Neural cell (in vitro differentiated cells): ENCODE measurements around the gene CDK7. TPM values are rescaled to one million over a fixed set of nuclear protein-coding genes. Genes with fewer than 3 reads are reported as not detected.

Experiments used
- H2AFZ ChIP-seq: fragments of 200-600, 300-800 bp; sonication (generic), shearing (Covaris generic); 2 replicates; pipeline ENCODE4 v1.6.0; 2014; ENCODE audit warnings: low read depth, mild to moderate bottlenecking, antibody characterized with exemption, low read length, moderate library complexity
- H3F3A ChIP-seq: fragments of 200-600 bp; shearing (Covaris generic); 2 replicates; pipeline ENCODE4 v1.6.1; 2016; ENCODE audit warnings: mild to moderate bottlenecking, moderate library complexity, mixed read lengths, antibody characterized with exemption, low read length; ENCODE audit not compliant: insufficient read depth, poor library complexity, severe bottlenecking
- H3K27ac ChIP-seq: fragments of 200-600, 300-800 bp; sonication (generic), shearing (Covaris generic); 2 replicates; pipeline ENCODE4 v1.5.1; 2014; ENCODE audit warnings: mild to moderate bottlenecking, low read length, moderate library complexity
- H3K27me3 ChIP-seq: fragments of 300-800, 200-600 bp; sonication (generic), shearing (Covaris generic); 2 replicates; pipeline ENCODE4 v1.6.0; 2014; ENCODE audit warnings: mild to moderate bottlenecking, low read depth, low read length, moderate library complexity; ENCODE audit not compliant: insufficient read depth
- H3K36me3 ChIP-seq: fragments of 300-800, 200-600 bp; sonication (generic), shearing (Covaris generic); 2 replicates; pipeline ENCODE4 v1.5.1; 2014; ENCODE audit warnings: mild to moderate bottlenecking, antibody characterized with exemption, low read length, moderate library complexity; ENCODE audit not compliant: insufficient read depth
- H3K4me2 ChIP-seq: fragments of 300-800, 200-600 bp; sonication (generic), shearing (Covaris generic); 2 replicates; pipeline ENCODE4 v1.6.0; 2014; ENCODE audit warnings: mild to moderate bottlenecking, low read length
- H3K4me3 ChIP-seq: fragments of 300-800, 200-600 bp; sonication (generic), shearing (Covaris generic); 2 replicates; pipeline ENCODE4 v1.5.1; 2014; ENCODE audit warnings: mild to moderate bottlenecking, low read length, moderate library complexity
- H3K79me2 ChIP-seq: fragments of 200-600 bp; shearing (Covaris generic); replicated peaks from 2 replicates; pipeline ENCODE4 v1.6.0; 2014; ENCODE audit warnings: mild to moderate bottlenecking, low read length, moderate library complexity; ENCODE audit not compliant: insufficient read depth
- H3K9ac ChIP-seq: fragments of 300-800, 200-600 bp; sonication (generic), shearing (Covaris generic); 2 replicates; pipeline ENCODE4 v1.6.1; 2016; ENCODE audit warnings: mild to moderate bottlenecking, low read length, mixed read lengths
- H3K9me2 ChIP-seq: fragments of 200-600 bp; shearing (Covaris generic); 2 replicates; pipeline ENCODE4 v1.6.1; 2016; ENCODE audit warnings: mild to moderate bottlenecking, low read length, mixed read lengths; ENCODE audit not compliant: insufficient read depth
- H3K9me3 ChIP-seq: fragments of 200-600, 300-800 bp; sonication (generic), shearing (Covaris generic); 2 replicates; pipeline ENCODE4 v1.6.1; 2016; ENCODE audit warnings: mild to moderate bottlenecking, mixed run types, low read length, moderate library complexity, mixed read lengths
- H4K20me1 ChIP-seq: fragments of 200-600 bp; shearing (Covaris generic); 2 replicates; pipeline ENCODE4 v1.6.1; 2016; ENCODE audit warnings: mild to moderate bottlenecking, mixed run types; ENCODE audit not compliant: insufficient read depth
- CTCF ChIP-seq: fragments of 450-650 bp; IDR thresholded peaks from 2 replicates; pipeline ENCODE4 v1.5.1; 2014; ENCODE audit warnings: antibody characterized with exemption, mild to moderate bottlenecking, moderate library complexity; ENCODE audit not compliant: poor library complexity, severe bottlenecking
- EP300 ChIP-seq: fragments of 450-650 bp; conservative IDR thresholded peaks from 2 replicates; pipeline ENCODE4 v1.6.1; 2014; ENCODE audit warnings: antibody characterized with exemption, mild to moderate bottlenecking, moderate library complexity; ENCODE audit not compliant: poor library complexity, severe bottlenecking
- EZH2 ChIP-seq: fragments of 200-600, 300-800 bp; shearing (Covaris generic), sonication (generic); IDR thresholded peaks from 2 replicates; pipeline ENCODE4 v1.6.1; 2014; ENCODE audit warnings: antibody characterized with exemption, low read length, borderline replicate concordance, mild to moderate bottlenecking; ENCODE audit not compliant: insufficient read depth, poor library complexity, severe bottlenecking
- MXI1 ChIP-seq: fragments of 450-650 bp; conservative IDR thresholded peaks from 2 replicates; pipeline ENCODE4 v1.6.1; 2014; ENCODE audit warnings: antibody characterized with exemption, mild to moderate bottlenecking; ENCODE audit not compliant: poor library complexity, severe bottlenecking
- POLR2AphosphoS5 ChIP-seq: IDR thresholded peaks from 2 replicates; pipeline ENCODE4 v1.6.1; 2012
- RAD21 ChIP-seq: fragments of 450-650 bp; conservative IDR thresholded peaks from 2 replicates; pipeline ENCODE4 v1.6.1; 2014; ENCODE audit warnings: antibody characterized with exemption, mild to moderate bottlenecking, moderate library complexity
- SMC3 ChIP-seq: fragments of 450-650 bp; conservative IDR thresholded peaks from 2 replicates; pipeline ENCODE4 v1.6.1; 2014; ENCODE audit warnings: antibody characterized with exemption, mild to moderate bottlenecking, moderate library complexity; ENCODE audit not compliant: poor library complexity
- TAF1 ChIP-seq: IDR thresholded peaks from 2 replicates; pipeline ENCODE4 v1.6.1; 2012; ENCODE audit warnings: low read depth
- polyA plus RNA-seq: library from polyadenylated mRNA; depleted of rRNA; stranded (reverse); fragments of >200 nt; gene quantifications from 2 replicates; pipeline ENCODE4 v1.2.3, GENCODE V29; 2014
- TF ChIP-seq, protein P1 (sequence below): IDR thresholded peaks from 2 replicates; pipeline ENCODE4 v1.6.1; 2012; ENCODE audit warnings: borderline replicate concordance

The CDK7 gene
- polyA plus RNA-seq, 1 donor from 2014 or later, result 44.2 TPM

DNA sequence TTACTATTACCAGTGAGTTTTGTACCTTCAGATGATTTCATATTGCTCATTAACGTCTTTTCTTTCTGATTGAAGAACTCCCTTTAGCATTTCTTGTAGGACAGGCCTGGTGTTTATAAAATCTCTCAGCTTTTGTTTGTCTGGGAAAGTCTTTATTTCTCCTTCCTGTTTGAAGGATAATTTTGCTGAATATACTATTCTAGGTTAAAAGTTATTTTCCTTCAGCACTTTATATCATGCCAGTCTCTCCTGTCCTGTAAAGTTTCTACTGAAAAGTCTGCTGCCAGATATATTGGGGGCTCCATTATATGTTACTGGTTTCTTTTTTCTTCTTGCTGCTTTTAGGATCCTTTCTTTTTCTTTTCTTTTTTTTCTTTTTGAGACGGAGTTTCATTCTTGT, 13.3 kb downstream of the CDK7 start:
- Histone ChIP-seq H3K9ac (no peak overlapping the region), H2AFZ (no peak overlapping the region), H3F3A (no peaks in the 10 kb centered on the region), H3K27ac (no peak overlapping the region), H4K20me1 (no peaks in the 10 kb centered on the region), H3K79me2 (peaks cover 9% of the 10 kb centered on the region), H3K36me3 (no peaks in the 10 kb centered on the region), H3K4me3 (no peak overlapping the region), H3K4me2 (no peak overlapping the region), H3K27me3 (no peaks in the 10 kb centered on the region), H3K9me3 (no peaks in the 10 kb centered on the region), H3K9me2 (no peaks in the 10 kb centered on the region)
- TF ChIP-seq CTCF (no peak), TAF1 (no peak), SMC3 (no peak)

GRCh38 chr5:69250593-69250992, 15.9 kb downstream of the CDK7 start:
- Histone ChIP-seq H4K20me1 (no peaks in the 10 kb centered on the region), H3K36me3 (no peaks in the 10 kb centered on the region), H3K27ac (no peak overlapping the region), H3K9ac (no peak overlapping the region), H3K9me2 (no peaks in the 10 kb centered on the region), H3K79me2 (peaks cover 9% of the 10 kb centered on the region), H3F3A (no peaks in the 10 kb centered on the region), H3K4me3 (no peak overlapping the region), H3K4me2 (no peak overlapping the region), H3K27me3 (no peaks in the 10 kb centered on the region), H3K9me3 (no peaks in the 10 kb centered on the region), H2AFZ (no peak overlapping the region)
- TF ChIP-seq POLR2AphosphoS5 (no peak), MXI1 (no peak), EZH2 (no peak), TAF1 (no peak), CTCF (no peak), SMC3 (no peak), RAD21 (no peak), EP300 (no peak)
- TF ChIP-seq, protein P1, sequence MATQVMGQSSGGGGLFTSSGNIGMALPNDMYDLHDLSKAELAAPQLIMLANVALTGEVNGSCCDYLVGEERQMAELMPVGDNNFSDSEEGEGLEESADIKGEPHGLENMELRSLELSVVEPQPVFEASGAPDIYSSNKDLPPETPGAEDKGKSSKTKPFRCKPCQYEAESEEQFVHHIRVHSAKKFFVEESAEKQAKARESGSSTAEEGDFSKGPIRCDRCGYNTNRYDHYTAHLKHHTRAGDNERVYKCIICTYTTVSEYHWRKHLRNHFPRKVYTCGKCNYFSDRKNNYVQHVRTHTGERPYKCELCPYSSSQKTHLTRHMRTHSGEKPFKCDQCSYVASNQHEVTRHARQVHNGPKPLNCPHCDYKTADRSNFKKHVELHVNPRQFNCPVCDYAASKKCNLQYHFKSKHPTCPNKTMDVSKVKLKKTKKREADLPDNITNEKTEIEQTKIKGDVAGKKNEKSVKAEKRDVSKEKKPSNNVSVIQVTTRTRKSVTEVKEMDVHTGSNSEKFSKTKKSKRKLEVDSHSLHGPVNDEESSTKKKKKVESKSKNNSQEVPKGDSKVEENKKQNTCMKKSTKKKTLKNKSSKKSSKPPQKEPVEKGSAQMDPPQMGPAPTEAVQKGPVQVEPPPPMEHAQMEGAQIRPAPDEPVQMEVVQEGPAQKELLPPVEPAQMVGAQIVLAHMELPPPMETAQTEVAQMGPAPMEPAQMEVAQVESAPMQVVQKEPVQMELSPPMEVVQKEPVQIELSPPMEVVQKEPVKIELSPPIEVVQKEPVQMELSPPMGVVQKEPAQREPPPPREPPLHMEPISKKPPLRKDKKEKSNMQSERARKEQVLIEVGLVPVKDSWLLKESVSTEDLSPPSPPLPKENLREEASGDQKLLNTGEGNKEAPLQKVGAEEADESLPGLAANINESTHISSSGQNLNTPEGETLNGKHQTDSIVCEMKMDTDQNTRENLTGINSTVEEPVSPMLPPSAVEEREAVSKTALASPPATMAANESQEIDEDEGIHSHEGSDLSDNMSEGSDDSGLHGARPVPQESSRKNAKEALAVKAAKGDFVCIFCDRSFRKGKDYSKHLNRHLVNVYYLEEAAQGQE, result no peak
